ENCODE measurements around the gene GNAZ.

DNA sequence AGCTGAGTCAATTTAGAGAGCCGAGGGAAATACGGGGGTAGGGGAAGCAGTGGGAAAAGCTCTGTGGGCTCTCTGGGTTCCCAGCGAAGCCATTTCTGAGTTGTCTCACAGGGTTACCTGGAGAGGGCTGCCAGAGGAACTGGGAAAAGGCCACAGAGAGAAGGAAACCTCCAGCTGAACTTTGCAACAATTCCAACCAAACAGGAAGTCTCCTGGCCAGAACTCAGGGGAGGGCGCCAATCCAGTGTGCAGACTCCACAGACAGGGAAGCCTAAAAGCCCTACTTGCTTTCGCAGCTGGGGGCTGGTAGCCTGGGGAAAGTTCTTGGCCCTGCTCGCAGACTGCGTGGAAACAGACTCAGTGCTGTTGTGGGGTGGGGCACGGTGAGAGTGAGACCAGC lies 23.1 kb upstream of the GNAZ start:
- no peak for TF ChIP-seq POLR2AphosphoS5 (IDR thresholded peaks at IDR 0.05; ENCODE audit: borderline replicate concordance, low read depth, low read length)
- TF ChIP-seq EZH2 (IDR thresholded peaks at IDR 0.05), result no peak
- TF ChIP-seq FOXP2 (optimal IDR thresholded peaks at IDR 0.05; ENCODE audit: control extremely low read depth, extremely low read length, insufficient read depth), result no peak
